Caki2 (cell line): ENCODE data around the gene R3HDM1. TPM values are rescaled to one million over a fixed set of nuclear protein-coding genes. Genes with fewer than 3 reads are reported as not detected.
"Not testable (repeated sequence)": the region's sequence is repeated elsewhere in the genome, so short reads cannot be mapped to it uniquely, and the experiment has no call there.

Experiments used
- DNase-seq: peaks from one replicate; pipeline ENCODE4 v3.0.0-alpha.2; 2015; ENCODE audit warnings: low read depth
- in situ Hi-C: cut with HindIII; loops from 2 replicates; pipeline ENCODE4 v1.10.0; 2016; ENCODE audit warnings: low sequenced_read_pairs, low pct_unique_long_range_greater_than_20kb, mixed read lengths
- total RNA-seq: library from RNA; depleted of rRNA; stranded (reverse); fragments of >200 nt; shearing (Covaris generic); gene quantifications from 2 replicates; pipeline ENCODE4 v1.2.3, GENCODE V29; 2014; ENCODE audit warnings: low replicate concordance

The R3HDM1 gene
- total RNA-seq, 1 experiment from 2014 or later: 7.0 TPM

DNA sequence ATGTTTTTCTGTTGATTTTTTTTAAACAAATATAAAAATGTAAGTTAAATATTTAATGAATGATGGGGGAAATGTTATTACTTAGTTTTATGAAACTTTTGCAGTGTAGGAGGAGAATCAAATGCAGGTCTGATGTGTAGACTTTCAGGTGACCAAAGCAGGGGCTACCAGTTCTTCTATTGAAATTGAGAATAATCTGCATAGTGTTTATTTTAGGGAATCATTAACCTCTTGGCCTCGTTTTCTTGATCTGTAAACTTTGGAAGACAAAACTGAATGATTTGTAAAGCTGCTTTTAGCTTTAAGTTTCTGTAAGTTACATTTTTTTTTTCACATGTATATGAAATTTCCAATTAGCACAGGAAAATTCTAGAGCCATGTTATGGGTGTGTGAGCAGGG lies 99.2 kb downstream of the R3HDM1 start:
- in situ Hi-C loops: no loop called here
- no peak for DNase-seq

DNA sequence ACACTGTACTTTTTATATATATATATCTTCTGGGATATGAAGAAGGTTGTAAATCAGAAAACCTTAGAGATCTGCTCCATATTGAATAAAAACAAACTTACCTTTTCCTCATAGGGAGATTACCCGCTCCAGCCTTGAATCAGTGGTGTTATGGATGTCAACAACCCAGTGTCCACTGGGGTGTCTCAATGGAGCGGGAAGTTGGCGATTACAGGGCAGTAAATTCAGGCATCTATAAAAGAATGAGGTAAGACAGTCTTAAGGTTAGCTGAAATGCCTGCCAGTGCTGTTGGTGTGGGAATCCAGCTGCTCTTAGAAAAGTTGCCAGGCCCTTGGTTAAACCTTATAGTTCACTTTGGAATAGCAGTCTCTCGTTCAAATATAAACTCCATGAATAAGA lies 102.3 kb downstream of the R3HDM1 start:
- DNase-seq: no peak
- in situ Hi-C loops: no loop called here

DNA sequence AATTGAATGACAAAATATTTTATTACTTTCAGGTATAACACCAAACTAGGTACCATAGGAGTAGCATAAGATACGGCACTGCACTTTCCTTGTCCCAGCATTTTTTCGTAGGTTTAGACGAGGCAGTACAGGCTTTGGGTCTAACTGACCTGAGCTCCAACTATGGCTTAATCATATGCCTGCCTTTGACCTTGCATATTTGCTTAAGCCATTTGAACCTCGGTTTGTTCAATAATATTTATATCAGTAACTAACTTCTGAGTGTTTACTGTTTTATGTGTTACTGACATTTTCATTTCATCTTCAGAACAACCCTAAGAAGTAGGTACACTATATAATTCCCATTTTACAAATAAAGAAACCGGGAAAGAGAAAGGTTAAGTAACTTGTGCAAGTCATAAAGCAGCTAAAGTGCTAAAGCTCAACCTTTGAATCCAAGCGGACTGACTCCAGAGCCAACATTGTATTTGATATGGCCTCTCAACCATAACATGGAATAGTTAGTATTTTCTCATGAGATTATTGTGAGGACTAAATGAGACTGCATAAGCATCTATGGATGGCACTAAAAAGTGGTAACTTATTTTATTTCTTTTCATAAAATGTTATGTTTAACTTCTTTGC lies 104.0 kb downstream of the R3HDM1 start:
- in situ Hi-C loops: no loop called here
- no peak for DNase-seq

DNA sequence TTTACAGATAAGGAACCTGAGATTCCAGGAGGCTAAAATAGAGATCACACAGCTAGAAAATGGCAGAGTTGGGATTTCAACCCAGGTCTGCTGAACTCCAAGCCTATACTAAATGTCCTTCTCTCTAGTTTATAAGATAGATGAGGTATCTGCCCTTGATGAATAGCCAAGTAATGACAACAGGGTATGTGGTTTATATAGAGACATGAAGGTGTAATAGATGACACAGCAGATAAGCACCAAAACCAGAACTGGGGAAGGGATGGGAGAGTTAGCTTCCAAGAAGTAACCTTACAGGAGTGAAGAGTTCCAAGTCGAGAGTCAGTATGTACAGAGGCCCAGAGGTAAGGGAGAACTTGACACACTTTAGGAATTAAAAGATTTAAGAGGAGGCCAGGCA lies 105.7 kb downstream of the R3HDM1 start:
- no peak for DNase-seq
- in situ Hi-C loops: no loop called here

DNA sequence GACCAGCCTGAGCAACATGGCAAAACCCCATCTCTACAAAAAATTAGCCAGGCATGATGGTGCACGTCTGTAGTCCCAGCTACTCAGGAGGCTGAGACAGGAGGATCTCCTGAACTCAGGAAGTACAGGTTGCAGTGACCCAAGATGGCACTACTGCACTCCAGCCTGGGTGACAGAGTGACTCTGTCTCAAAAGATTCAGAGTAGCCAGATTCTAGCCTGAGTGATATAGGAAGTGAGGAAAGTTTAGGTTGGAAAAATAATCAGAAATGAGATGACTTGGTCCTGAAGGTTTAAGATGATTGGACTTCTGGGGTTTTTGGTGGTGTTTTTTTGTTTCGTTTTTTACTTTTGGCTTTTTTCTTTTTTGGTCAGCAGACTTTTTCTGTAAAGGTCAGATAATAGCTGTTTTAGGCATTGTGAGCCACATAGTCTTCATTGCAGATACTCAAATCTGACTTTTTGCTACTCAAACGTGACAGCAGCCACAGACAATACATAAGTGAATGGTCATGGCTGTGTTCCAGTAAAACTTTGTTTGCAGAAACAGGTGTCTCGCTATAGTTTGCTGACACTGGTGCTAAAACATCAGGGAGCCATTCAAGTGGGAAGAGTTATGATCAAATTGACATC lies 106.3 kb downstream of the R3HDM1 start:
- DNase-seq: no peak
- in situ Hi-C loops: no loop called here

DNA sequence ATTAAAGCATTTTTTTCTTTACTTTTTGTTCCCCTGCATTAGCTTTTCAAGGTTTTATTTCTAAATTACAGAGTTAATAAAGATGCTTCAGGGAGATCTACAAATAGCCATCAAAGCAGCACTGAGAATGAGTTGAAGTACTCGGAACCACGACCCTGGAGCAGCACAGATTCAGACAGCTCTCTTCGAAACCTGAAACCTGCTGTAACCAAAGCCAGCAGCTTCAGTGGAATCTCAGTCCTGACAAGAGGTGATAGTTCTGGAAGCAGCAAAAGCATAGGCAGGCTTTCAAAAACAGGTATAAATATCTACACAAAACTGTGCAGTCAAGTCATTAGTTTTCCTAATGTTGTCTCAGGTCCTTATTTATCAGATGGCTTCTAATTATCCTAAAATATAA lies 107.5 kb downstream of the R3HDM1 start:
- in situ Hi-C loops: no loop called here
- DNase-seq: no peak

DNA sequence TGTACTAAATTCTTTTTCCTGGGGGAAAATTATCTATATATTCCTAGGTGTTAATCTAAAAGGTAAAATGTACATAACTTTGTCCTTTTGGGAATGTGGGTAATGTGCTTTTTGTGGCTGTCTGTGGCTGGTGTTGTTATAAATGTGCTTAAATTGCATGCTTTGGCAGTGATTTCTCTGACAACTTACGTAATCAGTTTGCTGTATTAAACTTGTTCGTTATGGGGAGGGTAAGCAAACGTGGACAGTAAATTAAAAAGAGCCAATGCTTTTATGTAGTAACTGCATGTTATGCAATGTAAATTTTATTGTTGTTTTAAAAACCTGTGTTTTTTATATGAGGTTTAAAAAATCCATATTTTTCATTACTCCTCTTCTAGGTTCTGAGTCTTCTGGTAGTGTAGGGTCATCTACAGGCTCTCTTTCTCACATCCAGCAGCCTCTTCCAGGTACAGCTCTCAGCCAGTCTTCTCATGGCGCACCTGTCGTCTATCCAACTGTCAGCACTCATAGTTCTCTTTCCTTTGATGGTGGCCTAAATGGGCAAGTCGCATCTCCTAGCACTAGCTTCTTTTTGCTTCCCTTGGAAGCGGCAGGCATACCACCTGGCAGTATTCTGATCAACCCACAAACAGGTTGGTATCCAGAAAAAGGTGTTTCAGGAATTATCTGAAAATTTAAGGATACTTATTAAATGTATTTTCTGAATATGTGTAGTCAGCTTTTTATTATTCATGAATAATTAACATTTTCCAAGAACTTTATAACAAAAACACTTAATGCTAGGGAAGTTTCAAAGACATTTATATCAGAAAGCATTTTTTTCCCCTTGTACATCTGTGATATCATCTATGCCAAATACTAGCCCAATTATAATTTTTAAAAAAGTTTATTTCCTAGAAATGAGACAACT lies 110.1 kb downstream of the R3HDM1 start:
- DNase-seq: no peak
- in situ Hi-C loops: no loop called here

DNA sequence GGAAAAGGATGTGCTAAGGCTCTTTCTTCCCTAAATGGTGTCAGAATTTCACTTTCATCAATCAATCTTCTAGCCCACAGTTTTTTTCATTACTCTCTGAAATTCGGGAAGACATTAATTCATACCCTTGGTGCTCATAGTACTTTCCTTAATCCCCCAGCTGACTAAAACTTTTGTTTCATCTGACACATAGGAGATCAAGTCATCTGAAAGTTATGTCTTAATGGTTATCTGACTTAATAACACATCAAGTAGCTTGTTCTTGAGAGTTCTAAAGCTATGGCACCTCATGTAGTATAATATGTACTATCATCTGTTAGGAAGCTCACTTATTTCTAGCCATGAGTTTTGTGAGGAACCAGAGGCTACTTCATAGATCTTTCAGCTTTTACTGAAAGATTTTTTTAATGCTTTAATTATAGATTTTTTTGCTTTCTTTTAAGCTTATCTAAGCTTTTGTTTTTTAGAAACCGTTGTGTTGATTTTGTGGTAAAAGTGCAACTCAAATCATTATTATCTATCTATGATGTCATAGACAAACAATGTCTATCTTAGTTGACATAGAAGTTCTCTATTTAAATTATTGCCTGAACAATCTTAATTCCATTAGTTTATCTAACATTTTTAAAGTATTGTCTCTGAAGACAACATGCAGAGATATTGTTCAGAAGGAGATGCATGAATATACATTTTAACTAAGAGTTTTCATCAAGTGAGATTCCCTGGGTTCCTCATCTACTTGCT lies 116.7 kb downstream of the R3HDM1 start:
- no peak for DNase-seq
- in situ Hi-C loops: no loop called here

DNA sequence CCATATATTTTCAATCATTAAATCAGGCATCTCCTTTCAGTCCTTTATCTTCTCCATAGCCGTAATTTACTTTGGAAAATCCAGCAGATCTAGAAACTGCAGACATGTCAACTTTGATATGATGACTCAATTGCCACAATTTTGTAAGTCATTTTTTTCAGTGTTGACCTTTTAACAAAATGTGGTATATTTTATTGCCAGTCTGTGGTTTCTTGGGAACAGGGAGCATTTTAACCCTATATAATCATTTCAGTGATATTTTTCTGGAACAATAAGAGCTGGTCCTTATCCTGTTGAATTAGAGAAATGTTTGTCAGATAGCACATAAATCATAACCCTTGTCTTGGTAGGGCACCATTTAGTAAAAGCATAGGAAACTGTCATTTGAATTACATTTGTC lies 119.4 kb downstream of the R3HDM1 start:
- DNase-seq: no peak

DNA sequence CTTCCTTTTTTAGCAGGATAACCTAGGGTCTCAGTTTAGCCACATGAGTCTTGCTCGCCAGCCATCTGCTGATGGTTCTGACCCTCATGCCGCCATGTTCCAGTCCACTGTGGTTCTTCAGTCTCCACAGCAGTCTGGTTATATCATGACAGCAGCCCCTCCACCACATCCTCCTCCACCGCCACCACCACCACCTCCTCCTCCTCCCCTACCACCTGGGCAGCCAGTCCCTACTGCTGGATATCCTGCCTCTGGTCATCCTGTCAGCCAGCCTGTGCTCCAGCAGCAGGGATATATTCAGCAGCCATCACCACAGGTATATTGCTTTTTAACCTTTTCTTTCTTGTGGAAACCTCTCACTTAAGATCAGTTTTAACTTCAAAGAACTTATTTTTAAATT lies 120.4 kb downstream of the R3HDM1 start:
- DNase-seq: no peak
- in situ Hi-C loops: no loop called here

More for the DNA sequence above, 119.4 kb downstream of the R3HDM1 start:
- in situ Hi-C loops: no loop called here

DNA sequence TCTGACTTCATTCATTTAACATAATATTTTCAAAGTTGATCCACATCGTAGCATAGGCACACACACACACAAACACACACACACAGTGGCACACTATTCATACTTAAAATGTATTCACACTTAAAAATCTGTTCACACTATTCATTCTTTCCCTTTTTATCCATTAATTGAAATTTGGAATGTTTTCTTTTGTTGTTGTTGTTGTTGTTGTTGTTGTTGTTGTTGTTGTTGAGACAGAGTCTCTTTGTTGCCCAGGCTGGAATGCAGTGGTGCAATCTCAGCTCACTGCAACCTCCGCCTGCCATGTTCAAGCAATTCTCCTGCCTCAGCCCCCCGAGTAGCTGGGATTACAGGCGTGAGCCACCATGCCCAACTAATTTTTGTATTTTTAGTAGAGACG lies 123.0 kb downstream of the R3HDM1 start:
- DNase-seq, in situ Hi-C loops: not testable (repeated sequence)

DNA sequence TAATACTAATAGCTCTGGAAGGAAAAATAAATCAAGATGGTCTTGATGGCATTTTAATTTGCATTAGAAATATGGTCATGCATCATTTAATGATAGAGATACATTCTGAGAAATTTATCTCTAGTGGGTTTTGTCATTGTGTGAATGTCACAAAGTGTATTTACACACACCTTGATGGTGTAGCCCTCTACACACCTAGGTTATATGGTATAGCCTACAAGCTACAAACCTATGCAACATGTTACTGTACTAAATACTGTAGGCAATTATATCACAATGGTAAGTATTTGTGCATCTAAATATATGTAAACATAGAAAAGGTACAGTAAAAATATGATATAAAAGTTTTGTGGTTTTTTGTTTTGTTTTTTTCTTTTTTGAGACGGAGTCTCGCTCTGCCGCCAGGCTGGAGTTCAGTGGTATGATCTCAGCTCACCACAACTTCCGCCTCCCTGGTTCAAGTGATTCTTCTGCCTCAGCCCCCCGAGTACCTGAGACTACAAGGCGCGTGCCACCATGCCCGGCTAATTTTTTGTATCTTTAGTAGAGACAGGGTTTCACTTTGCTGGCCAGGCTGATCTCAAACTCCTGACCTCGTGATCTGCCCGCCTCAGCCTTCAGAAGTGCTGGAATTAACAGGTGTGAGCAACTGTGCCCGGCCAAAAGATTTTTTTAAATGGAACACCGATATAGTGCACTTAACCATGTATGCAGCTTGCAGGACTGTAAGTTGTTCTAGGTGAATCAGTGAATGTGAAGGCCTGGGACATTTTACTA lies 126.7 kb downstream of the R3HDM1 start:
- in situ Hi-C loops: no loop called here
- DNase-seq: no peak

DNA sequence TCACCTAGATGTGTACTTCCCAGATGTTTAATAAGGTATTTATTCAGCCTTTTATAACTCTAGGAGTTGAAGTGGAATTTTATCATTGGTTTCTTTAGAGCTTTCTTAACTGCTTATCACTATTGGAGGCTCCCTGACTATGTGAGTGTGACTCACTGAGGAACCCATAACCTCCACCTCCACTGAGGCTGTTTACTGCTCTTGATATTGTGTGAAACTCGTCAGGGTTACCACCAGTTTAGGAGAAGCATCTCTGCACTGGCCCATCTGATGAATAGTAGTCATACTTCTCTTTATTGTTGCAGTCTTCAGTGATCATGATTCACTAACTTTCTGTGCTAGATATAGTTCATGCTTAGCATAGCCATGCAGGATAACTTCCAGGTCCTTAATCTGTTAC lies 130.8 kb downstream of the R3HDM1 start:
- DNase-seq: no peak
- in situ Hi-C loops: no loop called here

DNA sequence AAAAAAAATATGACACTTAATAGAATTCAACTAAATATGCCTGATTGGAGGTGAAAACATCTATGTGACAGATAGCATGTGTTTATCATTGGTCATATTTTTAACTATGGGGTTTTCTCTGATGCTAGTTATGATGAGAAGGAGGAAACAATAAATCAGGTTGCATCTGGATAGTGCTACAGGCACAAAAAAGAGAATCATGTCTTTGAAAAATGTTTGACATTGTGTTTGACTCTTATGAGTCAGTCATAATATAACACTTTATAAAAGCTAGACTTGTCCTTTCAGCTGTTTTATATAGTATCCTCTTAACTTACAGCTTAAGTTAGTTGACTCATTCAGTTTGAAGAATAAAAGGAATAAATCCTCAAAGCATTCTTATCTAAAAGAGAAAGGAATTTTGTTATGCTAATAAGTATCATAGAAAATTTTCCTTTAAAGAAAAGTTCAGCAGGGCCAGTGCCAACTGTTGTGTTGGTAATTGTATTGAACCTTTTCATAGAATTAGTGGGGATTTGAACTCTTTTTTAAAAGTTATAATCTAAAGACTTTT lies 131.9 kb downstream of the R3HDM1 start:
- in situ Hi-C loops: no loop called here
- no peak for DNase-seq

DNA sequence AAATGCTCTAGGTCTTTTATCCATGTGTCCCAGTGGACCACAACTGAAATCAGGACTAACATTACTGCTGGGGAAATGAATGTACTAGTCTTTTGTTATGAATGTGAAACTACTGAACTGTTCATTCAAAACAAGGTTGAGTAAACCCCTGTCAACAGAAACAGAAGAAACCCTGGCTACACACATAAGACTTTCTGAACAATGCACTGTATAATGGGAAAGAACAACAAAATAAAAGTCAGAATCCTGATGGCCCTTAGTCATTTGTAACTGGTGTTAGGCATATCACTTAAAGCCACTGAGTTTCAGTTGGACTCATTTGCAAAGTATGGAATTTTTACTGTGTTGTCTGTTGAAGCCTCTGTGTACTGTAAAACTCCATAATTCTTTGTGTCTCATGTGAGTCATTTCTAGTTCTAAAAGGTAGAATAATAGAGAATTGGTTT lies 133.4 kb downstream of the R3HDM1 start:
- DNase-seq: no peak
- in situ Hi-C loops: no loop called here

DNA sequence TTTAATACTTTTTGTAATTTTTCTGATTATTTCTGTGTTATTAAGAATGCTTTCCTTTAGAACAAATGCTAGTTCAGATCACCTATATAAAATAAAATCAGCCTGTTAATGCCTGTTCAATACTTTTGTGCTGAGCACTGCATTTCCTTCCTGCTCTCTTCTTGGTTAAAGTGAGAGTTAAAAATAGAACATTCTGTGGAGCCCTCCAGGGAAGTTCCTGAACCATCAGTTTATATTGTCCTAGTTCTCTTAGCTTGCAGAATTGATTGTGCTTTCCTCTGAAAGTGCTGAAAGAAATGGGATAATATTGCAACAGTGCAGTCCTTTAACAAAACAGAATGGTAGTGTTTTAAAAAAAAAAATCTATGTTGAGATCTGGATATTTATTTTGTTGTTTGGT lies 135.8 kb downstream of the R3HDM1 start:
- in situ Hi-C loops: no loop called here
- no peak for DNase-seq

DNA sequence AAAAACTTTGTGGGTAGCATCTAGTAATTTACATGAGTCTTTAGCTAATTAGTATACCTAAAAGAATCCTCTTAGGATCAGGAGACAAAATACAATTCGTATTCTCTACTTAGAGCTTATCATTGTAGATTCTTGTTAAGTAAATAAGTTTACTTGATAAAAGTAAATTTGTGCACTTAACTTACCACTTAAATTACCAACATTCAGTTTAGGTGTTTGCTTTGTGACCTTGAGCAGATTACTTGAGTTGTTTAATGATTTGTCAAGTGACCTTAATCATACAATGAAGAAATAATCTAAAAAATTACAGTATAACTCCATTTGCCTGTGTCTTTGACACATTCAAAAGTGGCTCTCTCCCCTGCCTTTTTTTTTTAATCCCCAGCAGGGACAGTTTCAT lies 143.2 kb downstream of the R3HDM1 start:
- DNase-seq: no peak
- in situ Hi-C loops: no loop called here

DNA sequence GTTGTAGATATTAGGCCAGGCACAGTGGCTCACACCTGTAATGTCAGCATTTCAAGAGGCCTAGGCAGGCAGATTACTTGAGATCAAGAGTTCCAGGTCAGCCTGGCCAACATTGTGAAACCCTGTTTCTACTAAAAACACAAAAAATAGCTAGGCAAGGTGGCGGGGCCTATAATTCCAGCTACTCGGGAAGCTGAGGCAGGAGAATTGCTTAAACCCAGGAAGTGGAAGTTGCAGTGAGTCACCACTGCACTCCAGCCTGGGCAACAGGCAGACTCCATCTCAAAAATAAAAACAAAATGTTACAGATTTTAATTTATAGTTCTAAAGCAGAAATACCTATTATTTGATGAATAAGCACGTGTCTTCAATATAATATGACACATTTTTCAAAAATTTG lies 144.7 kb downstream of the R3HDM1 start:
- DNase-seq: no peak
- in situ Hi-C loops: no loop called here
